H9 (cell line): ENCODE measurements around the gene SIAH2. TPM values are rescaled to one million over a fixed set of nuclear protein-coding genes. Genes with fewer than 3 reads are reported as not detected.

Source experiments
- DNase-seq: peaks from one replicate; pipeline ENCODE4 v3.0.0-alpha.2; 2017
- H2AFZ ChIP-seq: one replicate; pipeline ENCODE4 v1.6.1; 2013; ENCODE audit warnings: mild to moderate bottlenecking, low read length, control low read depth, moderate library complexity
- H2AK5ac ChIP-seq: 2 replicates; pipeline ENCODE4 v1.6.1; 2013; ENCODE audit warnings: low read length, control low read depth, mixed read lengths; ENCODE audit not compliant: insufficient read length
- H2BK120ac ChIP-seq: one replicate; pipeline ENCODE4 v1.6.1; 2013; ENCODE audit warnings: low read depth, mild to moderate bottlenecking, low read length, control low read depth, inconsistent platforms; ENCODE audit not compliant: poor library complexity, severe bottlenecking
- H2BK12ac ChIP-seq: 2 replicates; pipeline ENCODE4 v1.6.1; 2013; ENCODE audit warnings: low read length, control low read depth, mixed read lengths, low read depth; ENCODE audit not compliant: insufficient read length
- H2BK15ac ChIP-seq: 2 replicates; pipeline ENCODE4 v1.6.1; 2013; ENCODE audit warnings: low read depth, low read length, control low read depth
- H2BK20ac ChIP-seq: one replicate; pipeline ENCODE4 v1.6.1; 2013; ENCODE audit warnings: low read depth, mild to moderate bottlenecking, low read length, control low read depth, inconsistent platforms; ENCODE audit not compliant: poor library complexity, severe bottlenecking
- H2BK5ac ChIP-seq: 2 replicates; pipeline ENCODE4 v1.6.1; 2013; ENCODE audit warnings: low read length, control low read depth, mixed read lengths; ENCODE audit not compliant: insufficient read length
- H3K14ac ChIP-seq: 2 replicates; pipeline ENCODE4 v1.6.1; 2013; ENCODE audit warnings: low read length, control low read depth; ENCODE audit not compliant: insufficient read depth
- H3K18ac ChIP-seq: 2 replicates; pipeline ENCODE4 v1.6.1; 2013; ENCODE audit warnings: low read depth, mild to moderate bottlenecking, mixed read lengths, low read length, control low read depth; ENCODE audit not compliant: insufficient read length
- H3K23ac ChIP-seq: 2 replicates; pipeline ENCODE4 v1.6.1; 2013; ENCODE audit warnings: low read length, control low read depth, mixed read lengths, low read depth; ENCODE audit not compliant: insufficient read length
- H3K23me2 ChIP-seq: 2 replicates; pipeline ENCODE4 v1.6.1; 2013; ENCODE audit warnings: low read depth, mild to moderate bottlenecking, mixed read lengths, low read length, control low read depth; ENCODE audit not compliant: insufficient read length, poor library complexity, severe bottlenecking
- H3K27ac ChIP-seq: 2 replicates; pipeline ENCODE4 v1.5.1; 2013; ENCODE audit warnings: low read length, control low read depth, mixed read lengths, low read depth; ENCODE audit not compliant: insufficient read length
- H3K27me3 ChIP-seq: 2 replicates; pipeline ENCODE4 v1.6.1; 2013; ENCODE audit warnings: low read length, control low read depth, inconsistent platforms; ENCODE audit not compliant: insufficient read depth
- H3K4ac ChIP-seq: 2 replicates; pipeline ENCODE4 v1.6.1; 2013; ENCODE audit warnings: low read depth, mild to moderate bottlenecking, control low read depth, inconsistent platforms, low read length, moderate library complexity
- H3K4me1 ChIP-seq: 2 replicates; pipeline ENCODE4 v1.6.1; 2013; ENCODE audit warnings: low read length, control low read depth, inconsistent platforms; ENCODE audit not compliant: insufficient read depth
- H3K4me2 ChIP-seq: 2 replicates; pipeline ENCODE4 v1.6.1; 2013; ENCODE audit warnings: low read length, control low read depth, mixed read lengths; ENCODE audit not compliant: insufficient read length, insufficient read depth
- H3K56ac ChIP-seq: 2 replicates; pipeline ENCODE4 v1.6.1; 2013; ENCODE audit warnings: low read depth, mild to moderate bottlenecking, mixed read lengths, low read length, control low read depth; ENCODE audit not compliant: insufficient read length
- H3K79me1 ChIP-seq: 2 replicates; pipeline ENCODE4 v1.6.1; 2013; ENCODE audit warnings: low read depth, mild to moderate bottlenecking, moderate library complexity, low read length, control low read depth, inconsistent platforms; ENCODE audit not compliant: insufficient read depth, poor library complexity, severe bottlenecking
- H3K79me2 ChIP-seq: 2 replicates; pipeline ENCODE4 v1.6.1; 2013; ENCODE audit warnings: low read length, control low read depth, inconsistent platforms; ENCODE audit not compliant: insufficient read depth
- H3K9ac ChIP-seq: 2 replicates; pipeline ENCODE4 v1.6.1; 2013; ENCODE audit warnings: low read length, control low read depth, mixed read lengths; ENCODE audit not compliant: insufficient read length; ENCODE audit errors: extremely low read depth
- H3K9me3 ChIP-seq: one replicate; pipeline ENCODE4 v1.6.1; 2013; ENCODE audit warnings: low read depth, low read length, inconsistent platforms; ENCODE audit not compliant: control insufficient read depth
- H3T11ph ChIP-seq: one replicate; pipeline ENCODE4 v1.6.1; 2013; ENCODE audit warnings: mild to moderate bottlenecking, low read length, control low read depth, inconsistent platforms
- H4K20me1 ChIP-seq: one replicate; pipeline ENCODE4 v1.6.1; 2013; ENCODE audit not compliant: control insufficient read depth, insufficient read length, insufficient read depth
- H4K5ac ChIP-seq: 2 replicates; pipeline ENCODE4 v1.6.1; 2013; ENCODE audit warnings: low read depth, mild to moderate bottlenecking, mixed read lengths, low read length, control low read depth; ENCODE audit not compliant: insufficient read length
- H4K8ac ChIP-seq: replicated peaks from 2 replicates; pipeline ENCODE4 v1.6.1; 2013; ENCODE audit warnings: low read length, control low read depth, mixed read lengths, low read depth; ENCODE audit not compliant: insufficient read length
- H4K91ac ChIP-seq: 2 replicates; pipeline ENCODE4 v1.6.1; 2013; ENCODE audit warnings: low read depth, mild to moderate bottlenecking, moderate library complexity, mixed read lengths, low read length, control low read depth; ENCODE audit not compliant: insufficient read length
- H3K27ac Mint-ChIP-seq, 3 experiments: 2 replicates in 2 of 3; 3 replicates in 1 of 3; pipeline ENCODE4 v1.8.0; 2020 to 2021; ENCODE audit warnings: mixed read lengths in 3 of 3, mild to moderate bottlenecking in 1 of 3, moderate library complexity in 1 of 3
- H3K27me3 Mint-ChIP-seq: 2 replicates; pipeline ENCODE4 v1.8.0; 2021; ENCODE audit warnings: low read depth, mild to moderate bottlenecking, moderate library complexity, mixed read lengths
- H3K36me3 Mint-ChIP-seq, 3 experiments: 2 replicates in 2 of 3; 3 replicates in 1 of 3; pipeline ENCODE4 v1.8.0; 2020 to 2021; ENCODE audit warnings: low read depth in 3 of 3, mixed read lengths in 3 of 3; ENCODE audit not compliant: insufficient read depth in 1 of 3
- H3K4me1 Mint-ChIP-seq, 2 experiments: 2 replicates each; pipeline ENCODE4 v1.8.0; 2020; ENCODE audit warnings: mixed read lengths in 2 of 2
- H3K4me3 Mint-ChIP-seq, 2 experiments: 2 replicates in 1 of 2; 3 replicates in 1 of 2; pipeline ENCODE4 v1.8.0; 2020 to 2021; ENCODE audit warnings: mild to moderate bottlenecking in 2 of 2, mixed read lengths in 2 of 2, moderate library complexity in 1 of 2
- H3K9me3 Mint-ChIP-seq, 2 experiments: 2 replicates in 1 of 2; 3 replicates in 1 of 2; pipeline ENCODE4 v1.8.0; 2020; ENCODE audit warnings: mild to moderate bottlenecking in 2 of 2, mixed read lengths in 2 of 2, moderate library complexity in 1 of 2
- WGBS: extraction: QIAGEN DNeasy Blood & Tissue Kit; methylation state at CpG from one replicate; pipeline ENCODE4 v1.1.7; 2013; ENCODE audit warnings: missing lambda C conversion rate, low lambda C conversion rate, mixed read lengths; ENCODE audit not compliant: insufficient read length; ENCODE audit errors: extremely low coverage; 5-methylcytosine and 5-hydroxymethylcytosine counted together
- total RNA-seq: library from RNA; stranded (reverse); gene quantifications from 2 replicates; pipeline ENCODE4 v1.2.1, GENCODE V29; 2021
- TF ChIP-seq, protein P1 (sequence below): fragments of 200-600 bp; sonication (generic); conservative IDR thresholded peaks from 3 replicates; pipeline ENCODE4 v1.8.0; 2021; ENCODE audit warnings: antibody characterized with exemption, mild to moderate bottlenecking

SIAH2 gene
- total RNA-seq, 1 experiment from 2014 or later: 17.4 TPM

DNA sequence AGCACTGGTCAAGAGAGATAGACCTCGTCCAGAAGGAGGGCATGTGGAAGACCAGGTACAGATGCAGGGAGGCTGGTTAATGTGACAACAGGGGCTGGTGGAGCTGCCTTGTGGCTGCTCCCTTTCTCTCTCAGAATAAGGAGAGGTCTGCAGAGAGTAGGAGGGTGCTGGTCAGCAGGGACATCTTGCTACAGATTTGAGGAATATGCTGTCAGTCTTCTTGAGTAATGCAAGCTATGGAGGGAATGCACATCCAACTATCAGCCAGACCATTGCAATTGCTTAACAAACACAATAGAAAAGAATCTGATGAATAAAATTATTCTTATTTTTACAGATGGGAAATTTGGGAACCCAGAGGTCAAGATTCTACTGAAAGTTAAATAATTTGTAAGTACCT lies 20.3 kb upstream of the SIAH2 start:
- no peak overlapping the region for H4K8ac ChIP-seq
- H3K4me1 ChIP-seq: no peaks in the 10 kb centered on the region
- no peak overlapping the region for H4K91ac ChIP-seq
- Mint-ChIP-seq H3K27me3 (peaks cover 2% of the 10 kb centered on the region; the same call in 1 of the 2 replicates), H3K36me3 (no peaks in the 10 kb centered on the region), H3K4me1 (peaks cover 0 to 7% of the 10 kb centered on the region in 2 experiments; a peak in 2 of 4 replicates), H3K27ac (no peak overlapping the region), H3K4me3 (no peak overlapping the region), H3K9me3 (no peaks in the 10 kb centered on the region; a peak in 1 of 5 replicates)
- no peak overlapping the region for H2AFZ ChIP-seq
- H3K14ac ChIP-seq: no peak overlapping the region
- H3K4ac ChIP-seq: no peak overlapping the region
- no peak overlapping the region for H3K23ac ChIP-seq
- no peaks in the 10 kb centered on the region for H3K79me1 ChIP-seq
- no peak overlapping the region for H2BK15ac ChIP-seq
- H3K27ac ChIP-seq: no peak overlapping the region
- no peaks in the 10 kb centered on the region for H4K20me1 ChIP-seq
- H3K79me2 ChIP-seq: 0 out of 2 replicates have a peak, but pooled peaks cover 1% of the 10 kb centered on the region
- DNase-seq: no peak
- no peak overlapping the region for H3T11ph ChIP-seq
- no peak overlapping the region for H2BK12ac ChIP-seq
- H3K27me3 ChIP-seq: no peaks in the 10 kb centered on the region
- no peak overlapping the region for H3K18ac ChIP-seq
- H2BK5ac ChIP-seq: no peak overlapping the region
- no peak overlapping the region for H3K56ac ChIP-seq
- no peak overlapping the region for H3K9ac ChIP-seq
- H4K5ac ChIP-seq: no peak overlapping the region
- no peak overlapping the region for H2BK120ac ChIP-seq
- no peaks in the 10 kb centered on the region for H3K9me3 ChIP-seq
- H3K23me2 ChIP-seq: no peaks in the 10 kb centered on the region
- no peak overlapping the region for H2BK20ac ChIP-seq
- TF ChIP-seq, protein P1, sequence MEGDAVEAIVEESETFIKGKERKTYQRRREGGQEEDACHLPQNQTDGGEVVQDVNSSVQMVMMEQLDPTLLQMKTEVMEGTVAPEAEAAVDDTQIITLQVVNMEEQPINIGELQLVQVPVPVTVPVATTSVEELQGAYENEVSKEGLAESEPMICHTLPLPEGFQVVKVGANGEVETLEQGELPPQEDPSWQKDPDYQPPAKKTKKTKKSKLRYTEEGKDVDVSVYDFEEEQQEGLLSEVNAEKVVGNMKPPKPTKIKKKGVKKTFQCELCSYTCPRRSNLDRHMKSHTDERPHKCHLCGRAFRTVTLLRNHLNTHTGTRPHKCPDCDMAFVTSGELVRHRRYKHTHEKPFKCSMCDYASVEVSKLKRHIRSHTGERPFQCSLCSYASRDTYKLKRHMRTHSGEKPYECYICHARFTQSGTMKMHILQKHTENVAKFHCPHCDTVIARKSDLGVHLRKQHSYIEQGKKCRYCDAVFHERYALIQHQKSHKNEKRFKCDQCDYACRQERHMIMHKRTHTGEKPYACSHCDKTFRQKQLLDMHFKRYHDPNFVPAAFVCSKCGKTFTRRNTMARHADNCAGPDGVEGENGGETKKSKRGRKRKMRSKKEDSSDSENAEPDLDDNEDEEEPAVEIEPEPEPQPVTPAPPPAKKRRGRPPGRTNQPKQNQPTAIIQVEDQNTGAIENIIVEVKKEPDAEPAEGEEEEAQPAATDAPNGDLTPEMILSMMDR: no peak
- no CpG with 5 or more reads among the region's 1 CpG for whole genome bisulfite sequencing
- H3K4me2 ChIP-seq: no peak overlapping the region
- no peak overlapping the region for H2AK5ac ChIP-seq
